Uterus (tissue), 4 donors: ENCODE measurements around the gene DMRTC2. TPM values are rescaled to one million over a fixed set of nuclear protein-coding genes. Genes with fewer than 3 reads are reported as not detected.

ENCODE experiments used
- DNase-seq, 2 donors: peaks; one replicate each; pipeline ENCODE4 v3.0.0-alpha.2; 2019 to 2020
- H3K27ac ChIP-seq, 2 donors: fragments of 200-600 bp; sonication (generic); 1 replicate in 1 of 2; 2 replicates in 1 of 2; pipeline ENCODE4 v1.5.1; 2016 to 2018
- H3K27me3 ChIP-seq, 2 donors: fragments of 200-600 bp; sonication (generic); one replicate each; pipeline ENCODE4 v1.5.1; 2018 to 2019; ENCODE audit warnings: control low read depth in 1 of 2
- H3K36me3 ChIP-seq, 2 donors: fragments of 200-600 bp; sonication (generic); one replicate each; pipeline ENCODE4 v1.5.1; 2019; ENCODE audit warnings: control low read depth in 1 of 2
- H3K4me1 ChIP-seq, 2 donors: fragments of 200-600 bp; sonication (generic); one replicate each; pipeline ENCODE4 v1.5.1; 2018 to 2019; ENCODE audit warnings: control low read depth in 1 of 2
- H3K4me3 ChIP-seq, 2 donors: fragments of 200-600 bp; sonication (generic); 1 replicate in 1 of 2; 2 replicates in 1 of 2; pipeline ENCODE4 v1.5.1; 2018 to 2019; ENCODE audit warnings: mild to moderate bottlenecking in 1 of 2
- H3K9me3 ChIP-seq, 2 donors: fragments of 200-600 bp; sonication (generic); one replicate each; pipeline ENCODE4 v1.5.1; 2019; ENCODE audit warnings: control low read depth in 1 of 2
- POLR2A ChIP-seq, 2 donors: fragments of 450-650 bp; IDR thresholded peaks; one replicate each; pipeline ENCODE4 v1.6.1; 2016; ENCODE audit warnings: antibody characterized with exemption in 2 of 2, mild to moderate bottlenecking in 1 of 2, moderate library complexity in 1 of 2
- intact Hi-C: fragments of 100-400 bp; cut with DNase I; formaldehyde crosslinking; loops from one replicate; pipeline ENCODE4 v1.15.1; 2023; ENCODE audit warnings: low total_unique reads
- total RNA-seq, 4 donors: library from RNA; depleted of rRNA in 3 of 4; stranded (reverse); fragments of >200 nt in 3 of 4; gene quantifications; one replicate each; pipeline versions ENCODE4 v1.1.0 to v1.2.4, GENCODE V29; 2014 to 2023
- TF ChIP-seq, protein P1 (sequence below), 4 experiments: fragments of 200-600 bp in 2 of 4; fragments of 450-650 bp in 2 of 4; sonication (generic) in 2 of 4; IDR thresholded peaks; one replicate each; pipeline ENCODE4 v1.5.1; 2016 to 2019; ENCODE audit warnings: antibody characterized with exemption in 4 of 4, mild to moderate bottlenecking in 2 of 4, moderate library complexity in 1 of 4
- donor health status: DM: yes; HTN: yes; CAD: no.

Gene DMRTC2
- total RNA-seq, 4 donors from 2014 or later: 0.14 TPM; not detected in 3

DNA sequence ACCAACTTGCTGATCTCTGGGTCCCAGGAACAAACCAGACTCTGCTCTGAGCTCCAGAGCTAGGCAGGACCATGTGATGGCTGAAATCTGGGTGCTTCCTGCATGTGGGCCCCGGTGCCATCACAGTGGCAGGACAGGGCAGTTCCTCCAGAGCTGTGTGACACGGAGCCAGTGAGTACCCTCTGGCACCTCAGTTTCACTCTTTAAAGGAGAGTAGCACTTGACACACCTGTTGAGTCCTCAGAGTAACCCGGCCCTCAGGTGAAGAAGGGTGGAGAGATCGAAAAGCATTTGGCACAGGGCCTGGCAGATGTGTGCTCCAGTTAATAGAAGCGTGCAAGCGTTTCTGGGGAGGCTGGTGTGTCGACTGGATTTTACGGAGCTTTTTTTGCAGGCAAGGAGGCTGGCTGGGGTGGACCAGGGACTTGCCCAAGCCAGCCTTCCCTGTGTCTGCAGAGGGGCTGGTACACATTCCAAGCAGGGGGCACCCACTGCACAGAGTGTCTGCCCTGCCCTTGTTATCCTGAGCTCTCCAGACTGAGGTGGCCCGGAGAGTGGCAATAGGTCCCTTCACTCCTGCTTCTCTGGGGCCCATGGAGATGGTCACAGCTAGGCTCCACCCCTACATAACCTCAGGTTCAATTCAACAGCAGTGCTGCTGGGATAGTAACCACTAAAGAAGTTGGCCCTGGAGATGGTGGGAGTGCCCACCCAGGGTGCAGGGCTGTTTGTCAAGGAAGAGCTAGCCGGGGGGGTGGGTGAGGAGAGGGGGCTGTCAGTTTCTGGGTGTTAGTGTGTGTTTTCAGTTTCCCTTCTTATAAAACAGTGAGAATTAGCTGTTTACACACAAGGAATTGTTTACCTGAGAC is 23.5 kb downstream of the DMRTC2 start:
- DNase-seq: no peak
- Histone ChIP-seq H3K27me3 (no peaks in the 10 kb centered on the region), H3K4me1 (peaks cover 0 to 4% of the 10 kb centered on the region in 2 donors), H3K4me3 (no peak overlapping the region), H3K27ac (no peak overlapping the region), H3K9me3 (no peaks in the 10 kb centered on the region), H3K36me3 (no peaks in the 10 kb centered on the region)
- no peak for TF ChIP-seq POLR2A (IDR thresholded peaks at IDR 0.05)
- TF ChIP-seq, protein P1, sequence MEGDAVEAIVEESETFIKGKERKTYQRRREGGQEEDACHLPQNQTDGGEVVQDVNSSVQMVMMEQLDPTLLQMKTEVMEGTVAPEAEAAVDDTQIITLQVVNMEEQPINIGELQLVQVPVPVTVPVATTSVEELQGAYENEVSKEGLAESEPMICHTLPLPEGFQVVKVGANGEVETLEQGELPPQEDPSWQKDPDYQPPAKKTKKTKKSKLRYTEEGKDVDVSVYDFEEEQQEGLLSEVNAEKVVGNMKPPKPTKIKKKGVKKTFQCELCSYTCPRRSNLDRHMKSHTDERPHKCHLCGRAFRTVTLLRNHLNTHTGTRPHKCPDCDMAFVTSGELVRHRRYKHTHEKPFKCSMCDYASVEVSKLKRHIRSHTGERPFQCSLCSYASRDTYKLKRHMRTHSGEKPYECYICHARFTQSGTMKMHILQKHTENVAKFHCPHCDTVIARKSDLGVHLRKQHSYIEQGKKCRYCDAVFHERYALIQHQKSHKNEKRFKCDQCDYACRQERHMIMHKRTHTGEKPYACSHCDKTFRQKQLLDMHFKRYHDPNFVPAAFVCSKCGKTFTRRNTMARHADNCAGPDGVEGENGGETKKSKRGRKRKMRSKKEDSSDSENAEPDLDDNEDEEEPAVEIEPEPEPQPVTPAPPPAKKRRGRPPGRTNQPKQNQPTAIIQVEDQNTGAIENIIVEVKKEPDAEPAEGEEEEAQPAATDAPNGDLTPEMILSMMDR (IDR thresholded peaks at IDR 0.05): no peak
- intact Hi-C loops: no loop called here

DNA sequence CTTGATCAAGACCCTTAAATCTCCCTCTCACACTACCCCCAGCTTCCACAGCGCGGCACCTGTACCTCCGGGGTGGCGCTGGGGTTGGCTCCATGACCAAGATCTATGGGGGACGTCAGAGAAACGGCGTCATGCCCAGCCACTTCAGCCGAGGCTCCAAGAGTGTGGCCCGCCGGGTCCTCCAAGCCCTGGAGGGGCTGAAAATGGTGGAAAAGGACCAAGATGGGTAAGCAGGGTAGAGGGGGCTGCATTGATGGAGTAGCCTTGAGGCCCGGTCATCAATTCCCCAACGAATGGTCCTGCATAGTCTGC is 24.1 kb downstream of the DMRTC2 start:
- intact Hi-C loops: no loop called here
- Histone ChIP-seq H3K27me3 (no peaks in the 10 kb centered on the region), H3K4me1 (peaks cover 0 to 3% of the 10 kb centered on the region in 2 donors), H3K4me3 (no peak overlapping the region), H3K36me3 (no peaks in the 10 kb centered on the region), H3K9me3 (no peaks in the 10 kb centered on the region), H3K27ac (no peak overlapping the region)
- DNase-seq: no peak
- TF ChIP-seq, protein P1 (IDR thresholded peaks at IDR 0.05): no peak
- TF ChIP-seq POLR2A (IDR thresholded peaks at IDR 0.05): no peak

DNA sequence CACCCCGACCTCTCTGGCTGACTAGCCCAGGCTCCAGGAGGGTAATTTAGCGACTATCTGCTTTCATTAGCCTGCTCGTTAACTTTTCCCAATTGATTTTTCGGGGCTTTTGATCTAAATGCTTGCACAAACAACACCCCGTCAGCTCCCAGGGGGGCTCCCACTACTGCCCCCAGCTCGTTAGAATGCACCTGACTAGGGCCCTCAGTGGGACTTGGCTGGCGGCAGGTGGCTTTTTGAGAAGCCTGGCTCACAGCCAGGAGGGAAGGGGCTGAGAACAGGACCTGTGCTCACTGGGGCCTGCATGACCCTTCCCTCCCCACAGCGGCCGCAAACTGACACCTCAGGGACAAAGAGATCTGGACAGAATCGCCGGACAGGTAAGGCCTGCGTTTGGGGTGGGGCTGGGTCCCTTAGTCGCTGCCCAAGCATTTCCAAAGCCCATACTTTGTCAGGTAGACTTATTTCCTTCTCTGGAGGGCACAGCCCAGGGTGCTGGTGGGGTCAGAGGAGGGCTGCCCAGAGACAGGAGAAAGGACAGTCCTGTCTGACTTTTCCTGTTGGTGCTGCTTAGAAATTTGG is 24.6 kb downstream of the DMRTC2 start:
- no peaks in the 10 kb centered on the region for H3K9me3 ChIP-seq
- no peaks in the 10 kb centered on the region for H3K36me3 ChIP-seq
- H3K27me3 ChIP-seq: no peaks in the 10 kb centered on the region
- intact Hi-C loops: no loop called here
- peaks cover 0 to 3% of the 10 kb centered on the region in 2 donors for H3K4me1 ChIP-seq
- H3K27ac ChIP-seq: no peak overlapping the region
- no peak for DNase-seq
- H3K4me3 ChIP-seq: no peak overlapping the region
- no peak for TF ChIP-seq POLR2A (IDR thresholded peaks at IDR 0.05)
- TF ChIP-seq, protein P1 (IDR thresholded peaks at IDR 0.05): no peak

DNA sequence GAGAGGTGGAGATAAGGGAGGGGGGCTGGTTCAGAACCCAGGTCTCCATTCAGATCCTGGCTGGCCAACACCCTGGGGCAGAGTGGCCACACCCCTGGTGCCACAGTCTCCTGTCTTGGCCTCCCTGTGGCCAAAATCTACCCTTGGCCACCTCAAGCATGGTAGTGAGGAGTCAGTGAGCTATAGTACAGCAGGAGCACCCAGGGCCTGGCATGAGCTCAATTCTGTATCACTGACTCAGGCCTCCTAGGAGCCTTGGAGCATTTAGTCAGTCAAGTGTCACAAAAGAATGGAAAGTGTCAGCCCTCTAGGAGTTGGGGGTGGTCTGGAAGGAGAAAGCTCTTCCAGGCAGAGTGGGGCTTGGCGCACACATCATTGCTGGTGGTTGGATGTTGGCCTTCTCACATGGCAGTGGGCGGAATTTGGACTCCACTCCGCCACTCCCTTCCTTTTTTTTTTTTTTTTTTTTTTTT is 25.6 kb downstream of the DMRTC2 start:
- Histone ChIP-seq H3K27ac (no peak overlapping the region), H3K4me3 (no peak overlapping the region), H3K9me3 (no peaks in the 10 kb centered on the region), H3K36me3 (no peaks in the 10 kb centered on the region), H3K27me3 (no peaks in the 10 kb centered on the region), H3K4me1 (peaks cover 0 to 1% of the 10 kb centered on the region in 2 donors)
- intact Hi-C loops: no loop called here
- no peak for DNase-seq
- no peak for TF ChIP-seq POLR2A (IDR thresholded peaks at IDR 0.05)

DNA sequence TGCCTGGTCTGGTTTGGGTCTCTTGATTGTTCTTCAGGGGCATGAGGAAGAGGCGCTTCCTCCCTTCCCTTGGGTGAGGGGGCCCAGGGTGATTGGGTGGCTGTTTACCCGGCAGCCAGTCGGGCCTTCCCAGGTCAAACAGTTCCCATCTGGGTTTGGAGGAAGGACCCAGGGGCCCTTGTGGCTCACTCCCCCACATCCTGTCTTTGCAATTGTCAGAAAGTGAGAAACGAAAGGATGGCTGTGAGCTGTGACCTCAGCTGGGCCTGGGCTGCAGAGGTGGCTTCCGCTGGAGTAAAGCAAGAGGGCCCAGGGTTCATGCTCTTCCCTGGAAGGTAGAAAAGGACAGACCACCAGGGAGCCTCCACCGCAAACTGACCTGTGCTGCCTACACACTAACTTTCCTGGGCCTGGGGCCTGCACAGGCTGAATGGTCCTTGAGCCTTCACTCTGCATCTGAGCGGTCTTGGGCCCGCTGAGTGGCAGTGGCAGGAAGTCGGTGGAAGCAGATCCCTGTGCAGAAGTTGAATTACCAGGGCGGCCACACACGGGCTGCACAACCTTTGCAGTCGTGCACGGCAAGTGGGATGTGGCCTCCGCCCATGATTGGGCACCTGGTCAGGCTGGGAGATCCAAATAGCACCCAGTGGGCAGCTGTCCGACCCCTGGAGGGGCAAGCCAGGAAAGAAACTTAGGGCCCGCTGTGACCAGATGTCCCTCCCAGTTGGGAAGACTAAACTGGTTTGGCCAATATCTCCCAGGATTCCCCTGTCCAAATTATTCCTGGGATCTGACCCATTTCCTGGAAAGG is 26.9 kb downstream of the DMRTC2 start:
- H3K4me1 ChIP-seq: no peaks in the 10 kb centered on the region
- H3K27me3 ChIP-seq: no peaks in the 10 kb centered on the region
- DNase-seq: no peak
- intact Hi-C loops: no loop called here
- H3K36me3 ChIP-seq: no peaks in the 10 kb centered on the region
- H3K4me3 ChIP-seq: no peak overlapping the region
- TF ChIP-seq, protein P1 (IDR thresholded peaks at IDR 0.05): no peak
- TF ChIP-seq POLR2A (IDR thresholded peaks at IDR 0.05): no peak
- no peaks in the 10 kb centered on the region for H3K9me3 ChIP-seq
- no peak overlapping the region for H3K27ac ChIP-seq
